ENCODE measurements around the gene TNFRSF18.

DNA sequence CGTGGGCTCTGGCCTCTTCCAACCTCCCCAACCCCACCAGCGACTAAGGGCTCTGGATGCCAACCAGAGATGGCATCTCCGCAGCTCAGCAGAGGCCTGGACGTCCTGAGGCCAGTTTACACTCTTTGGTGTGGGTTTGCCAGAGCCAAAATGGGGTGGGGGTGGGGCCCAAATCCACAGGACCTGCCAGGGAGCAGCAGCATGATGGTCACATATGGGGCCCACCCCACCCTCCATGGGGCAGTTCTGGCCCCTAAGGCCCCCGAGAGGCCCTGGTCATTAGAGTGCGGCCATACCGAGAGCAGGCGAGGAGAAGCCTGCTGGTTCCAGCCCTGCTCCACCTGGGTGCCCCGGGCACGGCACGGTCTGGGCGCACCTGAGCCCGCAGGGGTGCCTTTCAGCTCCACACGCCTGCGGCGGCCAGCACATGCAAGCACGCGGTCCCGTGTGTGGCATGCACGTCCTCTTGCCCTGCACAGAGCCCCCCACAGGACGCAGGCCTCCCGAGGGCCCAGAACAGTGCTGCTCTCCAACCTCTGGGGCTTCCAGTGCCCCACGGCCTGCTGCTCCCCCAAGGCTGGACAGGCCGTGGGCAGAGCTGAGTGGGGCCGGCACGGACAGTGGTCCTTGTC lies 35.3 kb upstream of the TNFRSF18 start:
- TF ChIP-seq, protein P1, sequence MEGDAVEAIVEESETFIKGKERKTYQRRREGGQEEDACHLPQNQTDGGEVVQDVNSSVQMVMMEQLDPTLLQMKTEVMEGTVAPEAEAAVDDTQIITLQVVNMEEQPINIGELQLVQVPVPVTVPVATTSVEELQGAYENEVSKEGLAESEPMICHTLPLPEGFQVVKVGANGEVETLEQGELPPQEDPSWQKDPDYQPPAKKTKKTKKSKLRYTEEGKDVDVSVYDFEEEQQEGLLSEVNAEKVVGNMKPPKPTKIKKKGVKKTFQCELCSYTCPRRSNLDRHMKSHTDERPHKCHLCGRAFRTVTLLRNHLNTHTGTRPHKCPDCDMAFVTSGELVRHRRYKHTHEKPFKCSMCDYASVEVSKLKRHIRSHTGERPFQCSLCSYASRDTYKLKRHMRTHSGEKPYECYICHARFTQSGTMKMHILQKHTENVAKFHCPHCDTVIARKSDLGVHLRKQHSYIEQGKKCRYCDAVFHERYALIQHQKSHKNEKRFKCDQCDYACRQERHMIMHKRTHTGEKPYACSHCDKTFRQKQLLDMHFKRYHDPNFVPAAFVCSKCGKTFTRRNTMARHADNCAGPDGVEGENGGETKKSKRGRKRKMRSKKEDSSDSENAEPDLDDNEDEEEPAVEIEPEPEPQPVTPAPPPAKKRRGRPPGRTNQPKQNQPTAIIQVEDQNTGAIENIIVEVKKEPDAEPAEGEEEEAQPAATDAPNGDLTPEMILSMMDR (IDR thresholded peaks at IDR 0.05): no peak
- no peak for TF ChIP-seq POLR2A (IDR thresholded peaks at IDR 0.05)

Data from thyroid gland (tissue), 4 donors.